ENCODE results near the gene ARHGAP30.

GRCh38 chr1:161077426-161077825 lies 7.7 kb upstream of the ARHGAP30 start:
- no peak for TF ChIP-seq EP300 (IDR thresholded peaks at IDR 0.05)
- no peak for TF ChIP-seq CTCF (IDR thresholded peaks at IDR 0.05)

Data from tibial nerve (tissue), 4 donors.